IPS DF 19.7 (cell line): Measurements from ENCODE around the gene RTP3.

ENCODE experiments used
- DNase-seq: peaks from one replicate; pipeline ENCODE4 v3.0.0-alpha.2; 2013; ENCODE audit warnings: low read depth, low spot score

Gene RTP3

DNA sequence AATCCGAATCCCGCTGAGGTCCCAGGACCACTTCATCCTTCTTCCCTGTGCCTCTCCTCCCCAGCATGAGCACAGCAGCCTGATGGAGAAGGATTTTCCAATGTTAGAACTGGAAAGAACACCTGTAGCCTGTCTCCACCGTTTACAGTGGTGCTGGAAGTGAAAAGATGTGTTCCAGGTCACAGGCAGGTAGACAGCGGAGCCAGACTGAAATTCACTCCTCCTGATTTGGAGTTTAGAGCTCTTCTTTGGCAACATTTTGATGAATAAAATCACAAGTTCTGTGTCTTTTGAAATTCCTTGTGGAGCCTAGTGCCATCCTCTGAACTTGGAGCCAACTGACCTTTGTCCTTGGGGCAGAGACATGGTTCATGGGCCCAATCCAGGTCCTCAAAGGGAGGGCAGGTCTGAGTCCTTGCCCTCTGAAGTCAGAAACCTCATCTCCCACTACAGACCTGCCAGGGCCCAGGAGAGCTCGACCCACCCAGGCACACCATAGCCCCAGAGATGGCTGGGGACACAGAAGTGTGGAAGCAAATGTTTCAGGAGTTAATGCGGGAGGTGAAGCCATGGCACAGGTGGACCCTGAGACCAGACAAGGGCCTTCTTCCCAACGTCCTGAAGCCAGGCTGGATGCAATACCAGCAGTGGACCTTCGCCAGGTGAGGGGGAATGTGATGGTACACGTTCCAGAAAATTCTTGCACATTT, at the start of gene RTP3:
Gene RTP3, plus strand, starts transcription at position 421 of the 710 bp plus-strand sequence. Its CDS starts 87 bp downstream, at position 508.
- DNase-seq, result no peak

DNA sequence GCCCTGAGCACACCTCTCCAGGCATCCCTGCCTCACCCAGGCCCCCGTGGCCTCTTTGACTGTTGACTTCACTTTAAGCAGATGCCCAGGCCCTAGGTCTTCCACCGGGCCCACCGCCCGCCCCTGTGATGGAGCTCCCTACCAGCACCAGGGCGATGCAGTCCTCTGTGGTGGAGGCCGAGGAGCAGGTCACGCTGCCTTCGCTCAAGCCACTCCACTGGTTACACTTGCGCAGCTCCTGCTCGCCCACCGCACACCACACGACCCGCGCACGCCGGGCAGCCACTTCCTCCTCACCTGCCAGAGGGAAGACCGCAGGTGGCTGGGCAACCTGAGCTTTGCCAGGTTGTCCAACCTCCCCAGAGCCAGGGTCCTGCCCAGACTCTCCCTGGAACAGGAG, 49.1 kb upstream of the RTP3 start:
- no peak for DNase-seq

DNA sequence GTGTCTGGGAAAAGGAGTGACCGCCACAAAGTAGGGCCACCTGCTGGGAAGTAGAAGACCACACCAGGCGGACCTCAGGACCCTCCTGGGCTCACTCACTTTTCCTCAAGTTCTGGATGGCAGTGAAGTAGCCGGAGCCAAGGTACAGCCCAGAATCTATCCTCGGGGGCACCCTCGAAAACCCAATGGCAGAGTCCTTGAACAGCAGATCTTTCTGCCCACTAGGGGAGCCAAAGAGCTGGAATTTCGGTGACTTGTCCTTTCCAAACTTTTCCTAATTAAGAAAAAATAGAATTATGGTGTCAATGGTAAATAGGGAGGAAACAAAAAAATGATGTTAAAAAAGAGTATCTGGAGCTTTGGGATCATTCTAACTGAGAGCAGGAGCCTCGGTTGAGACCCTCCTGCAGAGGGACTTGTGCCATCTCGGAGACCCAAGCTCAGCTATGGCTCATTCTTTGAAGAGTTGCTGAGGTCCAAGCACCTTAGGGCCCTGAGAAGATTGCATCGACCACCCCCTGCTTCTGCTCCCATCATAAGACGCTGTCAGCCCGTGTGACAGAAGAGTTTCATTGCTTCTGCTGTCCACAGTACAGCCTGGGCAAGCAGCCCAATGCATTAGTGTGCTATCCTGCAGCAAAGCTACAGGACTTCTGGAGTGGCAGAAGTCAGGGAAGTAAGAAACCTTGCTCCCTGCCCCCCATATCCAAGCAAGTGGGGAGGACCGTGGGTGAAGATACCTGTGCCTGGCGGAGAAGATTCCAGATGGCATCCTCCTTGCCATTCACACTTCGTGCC, 47.8 kb upstream of the RTP3 start:
- DNase-seq, result no peak

DNA sequence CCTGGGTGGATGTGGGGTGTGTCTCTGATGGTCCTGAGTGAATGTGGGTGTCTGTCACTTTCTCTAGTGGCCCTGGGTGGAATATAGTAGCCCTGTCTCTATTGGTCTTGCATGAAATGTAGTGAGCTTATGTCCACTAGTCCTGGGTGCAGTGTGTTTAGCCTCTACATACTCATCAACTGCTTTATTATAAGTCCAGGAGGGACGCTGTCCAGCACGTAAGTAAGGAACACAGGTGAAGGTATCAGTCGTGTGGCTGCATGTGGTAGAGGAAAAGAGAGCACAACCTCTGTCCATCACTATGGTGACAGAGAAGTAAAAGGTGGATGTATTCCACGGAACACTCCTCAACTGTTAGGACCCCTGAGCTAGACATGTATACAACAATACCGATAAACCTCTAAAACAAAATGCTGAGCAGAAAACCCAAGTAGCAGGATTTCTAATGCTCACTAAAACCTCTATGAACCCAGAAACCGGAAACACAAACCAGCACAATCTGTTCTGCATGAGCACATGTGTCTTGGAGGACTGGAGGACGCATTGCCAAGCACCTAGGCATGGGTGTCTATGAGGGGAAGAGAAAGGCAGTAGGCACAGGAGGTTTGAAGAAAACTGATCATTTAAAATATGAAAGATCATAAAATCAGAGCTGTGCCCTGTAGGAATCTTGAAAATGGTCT, 44.1 kb upstream of the RTP3 start:
- no peak for DNase-seq

DNA sequence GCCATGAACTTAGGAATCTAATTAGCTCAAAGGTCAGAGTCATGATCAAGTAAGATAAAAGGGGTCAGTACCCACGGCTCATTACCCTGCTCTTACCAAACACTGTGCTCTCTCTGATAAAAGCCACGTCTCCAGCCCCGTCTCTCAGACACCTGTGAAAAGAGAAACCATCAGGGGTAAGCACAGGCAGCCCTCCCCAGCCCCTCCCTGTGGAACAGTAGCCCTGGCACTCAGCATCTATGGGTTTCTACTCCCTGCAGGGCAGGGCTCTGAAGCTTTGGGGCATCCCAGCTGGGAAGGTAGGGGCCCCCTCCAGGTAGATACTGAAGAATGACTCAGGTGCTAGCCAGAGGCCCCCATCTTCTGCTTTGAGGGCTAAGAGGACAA, 43.6 kb upstream of the RTP3 start:
- DNase-seq, result no peak

DNA sequence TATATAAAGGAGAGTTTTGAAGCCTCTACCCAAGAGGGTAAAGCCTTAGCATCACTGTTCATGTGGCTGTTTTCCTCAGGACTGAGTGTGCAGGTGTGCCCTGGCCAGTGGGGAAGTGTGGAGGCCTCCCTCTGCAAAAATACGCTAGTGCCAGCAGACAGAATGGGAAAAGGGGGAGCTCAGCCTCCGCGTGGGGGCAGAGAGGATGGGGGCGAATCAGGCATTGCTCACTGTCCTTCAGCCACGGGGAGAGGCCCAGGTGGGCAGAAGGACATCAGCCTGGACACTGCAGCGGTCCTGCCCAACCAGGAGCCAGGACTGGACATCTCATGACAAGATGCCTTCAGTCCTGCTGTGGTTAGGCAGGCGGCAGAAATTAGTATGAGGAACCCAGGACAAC, 43.2 kb upstream of the RTP3 start:
- no peak for DNase-seq

DNA sequence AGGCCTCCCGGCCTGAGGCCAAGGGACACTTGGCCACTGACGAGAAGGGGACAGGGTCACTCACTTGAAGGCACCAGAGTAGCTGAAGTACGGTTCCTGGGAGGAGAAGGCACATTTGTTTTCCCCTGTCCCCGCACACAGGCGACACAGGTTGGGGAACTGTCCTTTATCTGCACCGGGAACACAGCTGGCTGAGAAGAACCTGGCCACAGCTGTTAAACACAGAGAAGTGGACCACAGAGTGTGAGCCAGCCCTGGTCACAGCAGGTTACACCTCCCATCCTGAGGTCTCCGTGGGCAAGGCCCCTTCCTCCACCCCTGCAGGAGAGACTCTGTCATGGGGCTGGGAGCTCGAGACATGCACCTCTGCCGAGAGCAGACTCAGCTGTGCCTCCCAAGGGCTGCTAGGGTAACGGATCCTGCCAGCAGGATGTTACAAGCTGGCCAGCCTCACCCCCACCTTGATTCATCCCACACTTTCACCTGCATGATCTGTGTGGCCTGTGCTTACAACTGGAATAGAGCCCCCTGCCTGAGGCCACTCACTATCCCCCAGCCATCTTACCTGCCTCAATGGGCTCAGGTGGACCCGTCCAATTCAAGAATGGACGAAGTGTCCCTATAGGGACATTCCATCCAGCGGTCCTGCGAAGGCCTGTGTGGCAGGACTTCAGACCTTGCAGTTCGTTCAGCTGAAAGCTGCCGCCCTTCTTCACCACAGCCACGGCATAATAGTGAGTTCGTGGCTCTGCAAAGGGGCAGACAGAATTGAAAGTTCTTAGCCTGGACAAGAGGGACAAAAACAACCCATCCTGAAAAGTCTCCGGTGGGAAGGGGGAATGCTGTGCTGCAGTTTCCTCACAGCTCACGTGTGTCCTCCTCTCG, 42.3 kb upstream of the RTP3 start:
- no peak for DNase-seq

DNA sequence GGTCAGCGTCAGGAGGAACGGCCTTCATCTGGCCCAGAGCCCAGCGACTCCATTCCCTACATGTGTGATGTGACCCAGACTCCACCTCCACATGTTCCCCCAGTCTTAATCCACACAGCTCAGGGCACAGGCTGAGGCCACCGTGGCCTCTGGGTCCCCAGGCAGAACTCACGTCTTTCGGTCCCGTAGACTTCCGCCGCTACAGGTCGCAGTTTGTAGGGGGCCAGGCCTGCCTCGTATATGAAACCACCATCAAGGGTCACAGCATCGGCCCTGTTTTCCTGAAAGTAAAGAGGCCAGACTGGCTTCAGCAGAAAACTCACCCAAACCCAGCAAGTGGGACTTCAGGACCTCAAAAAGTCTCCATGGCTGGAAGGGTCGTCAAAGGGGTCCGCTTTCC, 41.7 kb upstream of the RTP3 start:
- DNase-seq, result no peak

DNA sequence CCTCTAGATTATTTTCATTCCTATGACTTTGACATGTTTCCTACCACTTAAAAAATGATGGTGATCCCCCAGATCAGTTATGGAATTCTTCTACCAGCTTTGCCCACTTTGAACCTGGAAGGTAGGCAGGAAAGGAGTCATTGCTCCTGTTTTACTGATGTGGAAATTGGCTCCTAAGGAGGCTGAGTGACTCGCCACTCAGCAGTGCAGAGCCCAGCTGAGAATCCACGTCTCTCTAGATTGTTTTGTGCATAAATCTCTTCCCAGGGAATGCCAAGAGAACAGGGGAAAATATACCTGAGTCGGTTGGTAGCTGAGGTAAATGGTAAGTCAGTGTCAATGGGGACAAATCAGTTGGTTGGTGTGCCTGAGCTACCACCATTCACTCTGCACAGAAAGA, 37.7 kb upstream of the RTP3 start:
- no peak for DNase-seq

DNA sequence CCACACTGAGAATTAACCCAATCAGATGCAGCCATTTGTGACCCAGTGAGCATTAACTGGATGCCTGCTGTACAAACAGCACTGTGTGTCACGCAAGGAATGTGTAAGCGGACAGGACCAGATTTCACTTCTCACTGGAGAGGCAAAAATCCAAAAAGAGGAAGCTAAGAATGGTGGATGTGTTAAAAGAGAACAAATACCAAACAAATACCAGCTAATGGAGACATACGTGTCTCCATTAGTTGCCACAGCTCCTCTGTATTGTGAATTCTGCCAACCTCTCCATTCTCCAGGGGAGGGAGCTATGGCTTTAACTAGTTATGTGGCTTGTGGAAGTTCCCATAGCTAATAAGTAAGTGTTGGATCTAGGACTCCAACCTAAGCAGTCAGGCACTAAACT, 35.7 kb upstream of the RTP3 start:
- no peak for DNase-seq

DNA sequence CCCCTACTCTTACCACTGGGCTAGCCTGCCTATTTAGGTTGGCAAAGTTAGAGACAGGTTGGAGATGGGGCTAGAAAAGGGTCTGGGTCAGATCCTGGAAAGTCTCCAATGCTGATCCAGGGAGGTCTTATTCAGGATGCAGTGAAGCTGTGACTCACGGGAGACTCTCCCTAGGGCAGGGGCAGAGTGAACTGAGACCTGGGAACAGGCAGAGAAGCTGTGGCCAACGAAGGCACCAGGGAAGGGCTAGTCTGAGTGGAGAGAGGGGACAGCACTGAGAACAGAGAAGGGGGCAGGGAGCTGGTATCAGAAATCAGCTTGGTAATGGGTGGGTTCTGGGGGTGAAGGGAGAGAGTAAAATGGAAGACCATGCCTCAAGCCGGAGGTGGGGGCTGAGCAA, 35.3 kb upstream of the RTP3 start:
- DNase-seq, result no peak

DNA sequence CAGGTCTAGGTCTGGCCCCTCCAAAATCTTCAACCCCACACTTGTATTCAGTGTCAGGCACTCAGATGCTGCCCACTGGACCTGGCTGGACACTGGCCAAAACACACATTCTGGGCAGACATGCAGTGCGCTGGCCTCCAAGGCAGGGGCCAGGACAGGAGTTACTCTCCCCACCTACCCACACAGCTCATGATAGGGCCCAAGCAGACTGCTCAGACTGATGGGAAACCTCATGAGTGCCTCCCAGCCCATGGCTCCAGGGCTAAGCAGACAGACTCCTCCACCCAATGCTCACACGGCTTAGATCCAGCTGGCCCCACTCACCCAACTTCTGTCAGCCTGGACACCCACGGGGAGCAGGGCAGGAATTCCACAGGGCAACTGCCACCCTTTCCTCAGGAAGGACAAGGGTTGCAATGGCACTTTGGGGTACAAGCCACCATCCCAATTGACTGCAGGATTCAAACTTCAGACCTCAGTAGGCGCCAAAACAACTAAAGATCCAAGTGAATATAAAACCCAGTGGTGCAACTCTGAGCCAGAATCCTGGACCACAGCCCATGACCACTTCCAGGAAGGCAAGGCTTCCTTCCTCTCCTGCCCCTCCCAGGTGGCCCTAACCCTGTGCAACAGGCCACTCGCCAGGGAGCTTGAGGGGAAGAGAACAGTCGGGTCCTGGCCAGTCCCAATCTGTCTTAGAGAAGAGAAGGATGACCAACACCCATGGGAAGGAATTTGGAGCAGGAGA, 34.5 kb upstream of the RTP3 start:
- DNase-seq, result no peak

DNA sequence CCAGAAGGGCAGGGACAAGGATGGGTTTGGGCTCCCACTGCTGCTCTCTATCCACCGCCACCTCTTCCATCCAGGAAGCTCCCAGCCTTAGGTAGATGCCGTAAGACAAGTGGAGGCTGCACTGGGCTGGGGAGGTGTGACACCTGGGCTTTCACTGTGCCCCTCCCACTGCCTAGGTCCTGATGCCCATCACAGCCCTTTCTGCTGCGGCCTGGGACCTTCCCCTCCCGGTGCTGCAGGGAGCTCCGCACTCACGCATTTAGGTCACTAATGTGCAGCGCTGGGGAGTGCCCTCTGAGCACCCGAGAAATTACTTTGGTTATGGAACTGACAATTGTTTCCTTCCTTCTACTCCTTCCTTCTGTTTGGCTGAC, 33.9 kb upstream of the RTP3 start:
- no peak for DNase-seq

DNA sequence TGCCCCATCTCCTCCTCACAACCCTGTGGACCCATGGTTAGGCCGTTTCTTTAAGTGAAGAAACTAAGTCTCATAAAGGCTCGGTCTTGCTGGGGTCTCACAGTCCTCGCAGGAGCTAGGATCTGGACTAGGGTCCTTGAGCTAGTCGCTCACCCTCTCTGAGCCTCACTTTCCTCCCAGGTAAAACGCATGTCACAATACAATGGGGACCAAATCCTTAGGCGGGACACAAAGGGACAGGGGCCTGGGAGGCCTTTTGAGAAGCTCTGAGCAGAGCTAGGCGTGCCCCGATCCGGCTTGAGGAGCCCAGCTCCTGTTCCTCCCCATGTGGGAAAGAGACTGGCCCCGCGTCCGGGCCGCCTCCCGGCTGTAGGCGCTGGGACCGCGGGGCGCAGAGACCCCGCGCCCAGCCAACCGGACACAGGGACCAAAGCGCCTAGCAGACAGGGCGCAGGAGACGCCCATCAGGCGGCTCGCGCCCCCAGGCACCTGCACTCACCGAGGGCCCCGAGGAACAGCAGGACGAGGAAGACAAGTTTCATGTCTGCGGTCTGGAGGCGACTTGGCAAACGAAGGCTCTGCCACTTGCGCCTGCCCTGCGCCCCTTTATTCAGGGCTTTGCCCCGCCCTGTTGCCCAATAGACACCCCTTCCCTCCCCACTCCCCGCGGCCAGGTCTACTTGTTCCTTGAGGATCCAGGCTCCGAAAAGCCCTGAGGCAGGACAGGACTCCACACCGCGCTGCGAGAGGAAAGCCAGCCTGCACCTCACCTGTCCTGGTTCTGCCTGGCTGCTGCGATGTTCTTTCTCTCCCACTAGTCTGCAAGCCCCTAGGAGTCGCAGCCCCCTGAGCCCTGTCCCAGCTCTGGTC, 33.2 kb upstream of the RTP3 start, which contains the start of gene LTF:
Gene LTF, minus strand, starts transcription at position 580 of the 870 bp plus-strand sequence. Its CDS starts 38 bp downstream, at position 542.
- no peak for DNase-seq

DNA sequence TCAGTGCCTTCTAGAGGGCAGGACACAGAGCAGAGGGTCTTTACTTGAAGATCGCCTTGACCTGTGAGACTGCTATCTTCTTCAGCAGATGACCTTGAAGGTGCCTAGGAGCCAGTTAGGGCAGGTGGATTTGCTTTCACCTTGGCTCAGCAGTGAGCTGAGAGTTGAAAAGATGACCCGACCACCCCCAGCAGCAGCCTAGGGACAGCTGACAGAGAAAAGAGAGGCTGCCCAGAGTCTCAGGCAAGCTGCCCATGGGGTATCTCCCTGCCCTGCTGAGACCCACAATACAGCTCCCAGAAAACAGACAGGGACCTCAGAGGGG, 32.6 kb upstream of the RTP3 start:
- no peak for DNase-seq

DNA sequence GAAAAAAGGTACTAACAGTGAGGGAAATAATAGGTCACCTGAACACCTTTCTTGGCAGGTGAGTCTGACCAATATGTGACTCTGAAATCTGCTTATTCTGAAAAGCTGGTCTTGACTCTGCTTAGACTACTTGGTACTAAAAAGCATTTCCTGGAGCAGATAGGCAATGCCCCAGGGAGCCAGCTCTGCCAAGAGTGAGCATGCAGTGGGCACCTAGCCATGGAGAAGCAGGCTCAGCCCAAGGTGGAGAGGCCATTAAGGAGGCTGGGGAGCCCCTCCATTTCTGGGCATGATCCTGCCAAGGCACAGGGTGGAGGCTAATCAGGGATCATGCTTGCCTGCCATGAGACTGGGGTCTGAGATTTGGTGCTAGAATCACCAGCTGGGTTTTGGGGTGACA, 31.5 kb upstream of the RTP3 start:
- no peak for DNase-seq

DNA sequence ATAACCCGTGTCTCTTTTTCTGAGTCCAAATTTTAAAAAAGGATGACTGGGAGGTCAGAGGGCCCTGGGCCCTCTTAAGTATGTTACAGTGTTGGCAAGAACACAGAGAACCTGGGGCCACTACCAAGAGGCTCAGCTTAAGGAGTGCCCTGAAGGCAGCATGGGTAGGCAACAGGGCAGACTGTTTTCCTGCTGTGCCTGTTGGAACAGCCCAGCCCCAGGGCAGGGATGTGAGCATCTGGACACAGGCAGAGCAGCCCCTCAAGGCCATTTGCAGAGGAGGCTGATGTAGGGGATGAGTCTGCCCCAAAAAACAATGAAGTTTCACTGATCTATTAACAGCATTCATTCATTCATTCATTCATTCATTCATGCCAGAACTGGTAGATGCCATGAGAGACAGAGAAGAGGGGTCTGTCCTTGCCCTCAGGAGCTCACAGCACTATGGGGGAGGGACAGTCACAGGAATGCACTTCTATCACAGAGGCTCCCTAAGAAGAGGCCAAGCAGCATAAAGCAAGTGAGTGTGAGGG, 30.8 kb upstream of the RTP3 start:
- no peak for DNase-seq

DNA sequence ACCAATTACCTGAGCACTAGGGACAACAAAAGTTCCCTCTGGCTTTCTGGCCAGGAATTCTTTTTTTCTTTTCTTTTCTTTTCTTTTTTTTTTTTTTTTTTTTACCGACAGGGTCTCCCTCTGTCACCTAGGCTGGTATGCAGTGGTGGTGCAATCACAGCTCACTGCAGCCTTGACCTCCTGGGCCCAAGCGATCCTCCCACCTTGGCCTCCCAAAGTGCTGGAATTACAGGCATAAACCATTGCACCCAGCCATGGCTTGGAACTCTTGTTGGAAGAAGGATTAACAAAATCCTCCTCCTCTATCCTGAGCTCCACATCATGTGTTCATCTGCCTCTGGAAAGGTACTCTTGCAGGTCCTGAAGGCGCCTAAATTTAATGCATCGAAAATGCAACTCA, 30.2 kb upstream of the RTP3 start:
- DNase-seq, result no peak

DNA sequence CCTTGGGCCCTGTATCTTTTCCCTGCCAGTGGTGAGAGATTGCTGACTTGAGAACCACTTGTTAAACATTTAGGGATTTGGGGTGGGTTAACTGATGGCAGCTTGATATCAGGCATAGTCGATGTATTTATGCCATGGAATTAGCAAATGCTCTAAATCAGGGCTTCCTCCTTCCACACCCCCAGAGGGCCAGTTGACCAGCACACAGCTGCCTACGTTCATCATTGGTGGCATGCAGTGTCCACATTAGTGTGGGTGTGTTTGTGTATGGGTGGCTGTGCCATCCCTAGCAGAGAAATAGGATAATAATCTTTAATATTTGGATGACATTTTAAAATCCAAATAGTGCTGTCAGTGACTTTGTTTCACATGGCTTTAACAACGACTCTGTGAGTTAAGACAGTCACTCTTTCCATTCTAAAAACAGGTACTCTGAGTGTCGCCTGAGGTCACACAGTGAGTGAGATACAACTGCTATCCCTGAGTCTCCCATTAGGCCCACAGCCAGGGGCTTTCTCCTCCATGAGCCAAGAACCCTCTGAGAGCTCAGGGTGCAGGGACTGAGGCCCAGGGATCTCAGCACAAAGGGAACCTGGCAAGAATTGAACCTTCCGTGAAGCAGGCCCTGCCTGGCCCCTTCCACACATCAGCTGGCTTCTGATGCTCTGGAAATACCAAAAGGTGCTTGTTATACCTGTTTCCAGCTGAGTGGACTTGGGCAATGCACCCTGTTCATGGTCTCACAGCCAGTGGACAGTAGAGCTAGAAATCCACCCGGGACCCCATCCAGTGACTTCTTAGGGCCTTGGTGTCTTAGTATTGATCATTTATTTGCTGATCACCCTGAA, 28.8 kb upstream of the RTP3 start:
- no peak for DNase-seq
